K562 (cell line): ENCODE measurements around the gene GSTM2. TPM values are rescaled to one million over a fixed set of nuclear protein-coding genes. Genes with fewer than 3 reads are reported as not detected.

Experiments used
- CCNT2 ChIP-seq: IDR thresholded peaks from 2 replicates; pipeline ENCODE4 v1.6.1; 2011; ENCODE audit warnings: borderline replicate concordance, low read depth, mild to moderate bottlenecking, moderate library complexity, mixed read lengths, low read length; ENCODE audit not compliant: insufficient read length; ENCODE audit errors: extremely low read depth
- HDAC3 ChIP-seq: fragments of 450-650 bp; IDR thresholded peaks from 2 replicates; pipeline ENCODE4 v1.6.1; 2018; ENCODE audit warnings: borderline replicate concordance, mild to moderate bottlenecking, moderate library complexity; ENCODE audit not compliant: partially characterized antibody
- HIVEP1 ChIP-seq: fragments of 250-450 bp; sonication (Bioruptor Pico); IDR thresholded peaks from 2 replicates; pipeline ENCODE4 v1.4.0; 2020; ENCODE audit warnings: mild to moderate bottlenecking
- HMBOX1 ChIP-seq: sonication (generic); IDR thresholded peaks from 2 replicates; pipeline ENCODE4 v1.6.1; 2016
- SMAD4 ChIP-seq: fragments of 250-450 bp; sonication (Bioruptor Pico); conservative IDR thresholded peaks from 2 replicates; pipeline ENCODE4 v1.8.0; 2021; ENCODE audit warnings: inconsistent platforms, mild to moderate bottlenecking, moderate library complexity
- XRCC5 ChIP-seq: fragments of 200-400 bp; formaldehyde crosslinking; IDR thresholded peaks from 2 replicates; pipeline ENCODE4 v1.6.1; 2017; ENCODE audit warnings: low read depth, mild to moderate bottlenecking, low read length
- ZBTB12 ChIP-seq: fragments of 250-450 bp; sonication (Bioruptor Pico); IDR thresholded peaks from 2 replicates; pipeline ENCODE4 v1.4.0; 2020
- ZBTB40 ChIP-seq, 2 experiments: fragments of 450-650 bp in 1 of 2; sonication (generic) in 1 of 2; formaldehyde crosslinking in 1 of 2; IDR thresholded peaks; 2 replicates each; pipeline versions ENCODE4 v1.7.1 to v1.9.0; 2016 to 2022; ENCODE audit warnings: inconsistent platforms in 1 of 2, mild to moderate bottlenecking in 1 of 2, missing genetic modification reagents in 1 of 2
- polyA plus RNA-seq, 8 experiments: library from polyadenylated mRNA; depleted of rRNA in 4 of 8; stranded (reverse) in 5 of 8; unstranded in 3 of 8; fragments of >200 nt; fragmentation: Nextera tagmentation in 2 of 8; fragmentation: Illumina TruSeq in 1 of 8; extraction: Ambion mirVana in 2 of 8; extraction: Trizol in 1 of 8; gene quantifications; 2 replicates each; pipeline versions ENCODE4 v1.2.1 to v1.2.3, GENCODE V29; 2011 to 2014; ENCODE audit warnings: inconsistent platforms in 1 of 8, missing spikeins in 1 of 8
- total RNA-seq, 7 experiments: library from RNA; depleted of rRNA in 6 of 7; stranded (reverse); fragments of >200 nt in 6 of 7; fragmentation: Illumina TruSeq in 2 of 7; extraction: Trizol in 2 of 7; gene quantifications; 2 replicates each; pipeline versions ENCODE4 v1.2.1 to v1.2.3, GENCODE V29; 2011 to 2021; ENCODE audit warnings: low replicate concordance in 1 of 7
- TF ChIP-seq, protein P1 (sequence below): fragments of 450-650 bp; IDR thresholded peaks from 2 replicates; pipeline ENCODE4 v1.6.1; 2017; ENCODE audit warnings: antibody characterized with exemption

The GSTM2 gene
- total and polyA plus RNA-seq, 9 of the 15 experiments (the other 6 are each of a cell fraction or from before 2014, with no cell fraction given): 1.6 to 15.1 (median 6.8) TPM

- TF ChIP-seq SMAD4 (CRISPR knock-in tag) (no peak), XRCC5 (no peak), ZBTB40 (IDR thresholded peaks at IDR 0.05) (peak; percentile 63; the same call in 1 of the 2 replicates), ZBTB40 (CRISPR knock-in tag; IDR thresholded peaks at IDR 0.05) (no peak), CCNT2 (no peak), HIVEP1 (CRISPR knock-in tag) (no peak), HDAC3 (peak; percentile 14), ZBTB12 (CRISPR knock-in tag) (no peak), HMBOX1 (peak; percentile 39; the same call in 1 of the 2 replicates)
- TF ChIP-seq, protein P1, sequence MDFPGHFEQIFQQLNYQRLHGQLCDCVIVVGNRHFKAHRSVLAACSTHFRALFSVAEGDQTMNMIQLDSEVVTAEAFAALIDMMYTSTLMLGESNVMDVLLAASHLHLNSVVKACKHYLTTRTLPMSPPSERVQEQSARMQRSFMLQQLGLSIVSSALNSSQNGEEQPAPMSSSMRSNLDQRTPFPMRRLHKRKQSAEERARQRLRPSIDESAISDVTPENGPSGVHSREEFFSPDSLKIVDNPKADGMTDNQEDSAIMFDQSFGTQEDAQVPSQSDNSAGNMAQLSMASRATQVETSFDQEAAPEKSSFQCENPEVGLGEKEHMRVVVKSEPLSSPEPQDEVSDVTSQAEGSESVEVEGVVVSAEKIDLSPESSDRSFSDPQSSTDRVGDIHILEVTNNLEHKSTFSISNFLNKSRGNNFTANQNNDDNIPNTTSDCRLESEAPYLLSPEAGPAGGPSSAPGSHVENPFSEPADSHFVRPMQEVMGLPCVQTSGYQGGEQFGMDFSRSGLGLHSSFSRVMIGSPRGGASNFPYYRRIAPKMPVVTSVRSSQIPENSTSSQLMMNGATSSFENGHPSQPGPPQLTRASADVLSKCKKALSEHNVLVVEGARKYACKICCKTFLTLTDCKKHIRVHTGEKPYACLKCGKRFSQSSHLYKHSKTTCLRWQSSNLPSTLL: no peak
Observed at GRCh38 chr1:109618661-109619575, 48.9 kb upstream of the GSTM2 start (continued).
